Activated T-cell treated with anti-CD3 and anti-CD28 coated beads for 48 hours (primary cell): ENCODE measurements around the gene ACAD9.
A peak's percentile ranks its signal among the peaks of the same experiment; 100 is the strongest.
"Not testable (repeated sequence)": the region's sequence is repeated elsewhere in the genome, so short reads cannot be mapped to it uniquely, and the experiment has no call there.

ENCODE experiments used
- DNase-seq: peaks from one replicate; pipeline ENCODE4 v3.0.0-alpha.2; 2020; ENCODE audit warnings: low read depth

Gene ACAD9

DNA sequence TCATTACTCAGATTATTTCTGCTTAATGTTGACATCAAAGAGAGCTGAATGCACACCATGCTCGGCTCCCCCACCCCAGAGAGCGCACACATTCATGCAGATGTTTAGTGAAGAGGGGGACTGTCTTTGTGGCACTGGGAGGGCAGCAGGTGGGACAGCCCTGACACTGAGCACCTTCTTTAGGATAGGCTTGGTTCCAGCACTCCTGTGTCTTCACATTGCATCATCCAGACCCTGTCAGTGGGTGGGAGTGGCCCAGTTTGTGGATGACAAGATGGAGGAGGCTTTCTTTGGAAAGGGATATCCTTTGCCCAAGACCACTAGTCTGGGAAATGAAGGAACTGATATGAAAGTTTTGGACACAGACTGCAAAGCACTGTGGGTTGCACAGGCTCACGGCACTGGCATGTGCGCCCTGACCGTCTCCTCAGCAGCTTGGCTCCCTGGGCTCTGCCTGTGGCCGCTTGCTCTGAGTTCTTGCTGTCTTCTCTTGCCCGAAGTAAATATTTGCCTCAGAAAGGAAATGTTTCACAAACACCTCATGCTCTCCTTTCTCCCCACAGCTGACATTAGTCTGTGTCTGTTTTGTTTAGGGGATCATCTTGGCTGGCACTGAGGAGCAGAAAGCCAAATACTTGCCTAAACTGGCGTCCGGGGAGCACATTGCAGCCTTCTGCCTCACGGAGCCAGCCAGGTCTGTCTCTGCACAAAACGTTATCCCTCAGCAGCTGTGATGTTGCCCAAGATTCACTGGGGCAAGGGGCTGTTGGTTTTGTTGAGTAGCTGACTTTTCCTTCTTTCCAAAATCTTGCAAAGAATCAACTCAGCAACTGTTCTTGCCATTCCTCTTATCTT lies 16.6 kb downstream of the ACAD9 start:
- DNase-seq = no peak

DNA sequence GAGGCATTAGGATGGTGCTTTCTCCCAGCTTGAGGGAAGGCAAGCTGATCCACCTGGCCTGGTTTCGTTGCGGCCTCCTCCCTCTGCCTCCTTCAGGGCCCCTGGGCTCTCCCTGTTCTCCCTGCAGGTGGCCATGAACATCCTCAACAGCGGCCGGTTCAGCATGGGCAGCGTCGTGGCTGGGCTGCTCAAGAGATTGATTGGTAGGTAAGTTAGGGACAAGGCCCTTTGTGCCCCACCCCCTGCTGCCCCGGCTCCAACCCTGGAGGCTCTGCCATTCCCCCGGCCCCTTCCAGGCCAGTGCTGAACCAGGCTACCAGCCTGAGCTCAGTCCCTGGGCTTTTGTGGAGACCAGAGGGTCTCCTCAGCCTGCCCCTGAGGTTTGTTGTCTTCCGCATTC lies 23.0 kb downstream of the ACAD9 start:
- DNase-seq = no peak

GRCh38 chr3:128903501-128903900 lies 24.1 kb downstream of the ACAD9 start:
- no peak for DNase-seq

DNA sequence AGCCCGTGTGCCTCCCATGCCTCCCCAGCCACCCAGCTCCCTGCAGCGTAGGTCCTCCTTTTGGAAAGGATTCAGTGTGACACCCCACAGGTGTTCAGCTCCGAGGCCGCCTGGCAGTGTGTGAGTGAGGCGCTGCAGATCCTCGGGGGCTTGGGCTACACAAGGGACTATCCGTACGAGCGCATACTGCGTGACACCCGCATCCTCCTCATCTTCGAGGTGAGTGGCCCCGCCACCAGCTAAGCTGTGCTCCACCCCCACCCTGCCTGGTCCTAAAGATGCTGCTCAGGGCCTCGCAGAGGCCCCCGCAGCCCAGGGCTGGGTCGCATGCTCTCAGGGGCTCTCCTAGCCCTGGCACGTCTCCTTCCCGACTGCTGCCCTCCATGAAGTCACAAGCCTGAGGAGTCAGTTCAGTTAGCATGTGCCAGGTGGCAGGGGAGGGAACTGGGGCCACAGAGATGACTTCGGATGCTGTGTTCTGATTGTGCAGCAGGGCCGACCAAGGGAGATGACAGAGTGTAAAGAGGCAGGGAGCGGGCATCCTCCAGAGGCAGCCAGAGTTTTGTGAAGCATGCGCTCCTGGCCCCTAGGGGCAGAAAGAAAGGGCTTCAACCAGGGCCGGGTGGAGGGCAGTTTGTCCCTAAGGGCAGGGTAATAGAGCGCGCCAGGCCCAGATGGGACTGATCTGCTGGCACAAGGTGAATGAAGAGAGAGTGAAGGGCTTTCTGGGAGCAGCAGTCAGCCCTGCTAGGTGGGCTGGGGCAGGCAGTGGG lies 26.8 kb downstream of the ACAD9 start:
- DNase-seq = no peak

DNA sequence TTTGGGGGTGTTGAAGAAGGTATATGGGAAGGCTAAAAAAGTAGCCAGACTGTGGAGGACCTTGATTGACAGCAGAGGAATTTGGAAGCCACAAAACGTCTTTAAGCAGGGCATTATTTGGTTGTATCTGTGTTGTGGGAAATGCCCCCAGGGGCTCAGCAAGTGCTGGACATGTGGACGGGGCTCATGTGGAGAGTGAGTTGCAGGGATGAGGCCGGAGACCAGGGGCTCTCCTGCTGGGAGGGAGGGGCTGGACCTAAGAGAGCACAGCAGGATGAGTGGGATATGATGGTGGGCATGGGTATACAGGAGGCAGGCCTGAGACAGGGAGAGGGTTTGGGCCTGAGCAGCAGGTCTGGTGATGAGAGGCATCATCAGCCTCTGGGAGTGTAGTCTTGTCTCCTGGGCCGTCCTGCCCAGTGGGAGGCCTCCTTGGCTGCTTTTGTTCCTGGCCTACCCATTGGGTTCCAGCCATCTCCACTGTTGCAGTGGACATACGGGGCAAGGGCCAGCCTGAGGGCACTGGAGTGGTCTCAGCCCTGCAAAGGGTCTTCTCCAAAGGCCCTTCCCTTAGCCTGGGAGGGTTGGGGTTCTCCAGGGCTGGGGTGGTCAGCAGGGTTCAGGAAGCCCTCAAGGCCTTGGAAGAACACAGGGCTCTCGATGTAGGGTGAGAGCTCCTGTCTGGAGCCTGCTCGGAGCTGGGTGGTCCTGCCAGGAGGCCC lies 27.5 kb downstream of the ACAD9 start:
- DNase-seq = no peak

- no peak for DNase-seq
Measured at GRCh38 chr3:128907706-128908445, 28.5 kb downstream of the ACAD9 start.

- no peak for DNase-seq
Measured at GRCh38 chr3:128908951-128909350, 29.5 kb downstream of the ACAD9 start.

DNA sequence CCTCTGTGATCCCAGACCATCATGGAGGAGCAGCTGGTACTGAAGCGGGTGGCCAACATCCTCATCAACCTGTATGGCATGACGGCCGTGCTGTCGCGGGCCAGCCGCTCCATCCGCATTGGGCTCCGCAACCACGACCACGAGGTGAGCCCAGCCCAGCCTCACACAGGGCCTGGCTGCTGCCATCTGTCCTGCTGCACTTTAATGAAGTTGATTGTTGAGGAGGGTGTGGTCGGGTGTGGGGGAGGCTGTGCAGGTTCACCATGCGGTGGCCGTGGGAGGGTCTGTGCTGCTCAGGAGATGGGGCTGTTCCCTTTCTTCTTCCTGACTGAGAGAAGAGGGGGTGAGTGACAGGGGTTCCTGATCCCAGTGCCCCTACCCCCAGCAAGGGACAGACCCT lies 30.6 kb downstream of the ACAD9 start:
- no peak for DNase-seq

DNA sequence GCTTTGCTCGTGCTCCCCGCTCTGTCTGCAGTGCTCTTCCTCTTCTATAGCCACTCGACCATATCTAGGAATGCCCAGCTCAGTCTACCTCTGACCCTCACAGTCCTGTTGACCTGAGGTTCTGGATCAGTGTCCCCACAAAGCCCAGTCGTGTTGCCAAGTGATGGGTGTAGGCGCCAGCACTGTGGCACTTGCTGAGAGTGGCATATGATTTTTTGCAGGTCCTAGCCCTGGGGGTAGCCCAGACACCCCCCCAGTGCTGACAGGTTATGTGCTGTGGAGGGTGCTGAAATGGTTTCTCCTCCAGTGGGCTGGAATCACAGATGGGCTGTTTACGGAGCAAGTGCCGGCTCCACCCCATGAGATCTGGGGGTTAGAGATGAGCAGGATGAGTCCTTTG lies 32.5 kb downstream of the ACAD9 start:
- no peak for DNase-seq

DNA sequence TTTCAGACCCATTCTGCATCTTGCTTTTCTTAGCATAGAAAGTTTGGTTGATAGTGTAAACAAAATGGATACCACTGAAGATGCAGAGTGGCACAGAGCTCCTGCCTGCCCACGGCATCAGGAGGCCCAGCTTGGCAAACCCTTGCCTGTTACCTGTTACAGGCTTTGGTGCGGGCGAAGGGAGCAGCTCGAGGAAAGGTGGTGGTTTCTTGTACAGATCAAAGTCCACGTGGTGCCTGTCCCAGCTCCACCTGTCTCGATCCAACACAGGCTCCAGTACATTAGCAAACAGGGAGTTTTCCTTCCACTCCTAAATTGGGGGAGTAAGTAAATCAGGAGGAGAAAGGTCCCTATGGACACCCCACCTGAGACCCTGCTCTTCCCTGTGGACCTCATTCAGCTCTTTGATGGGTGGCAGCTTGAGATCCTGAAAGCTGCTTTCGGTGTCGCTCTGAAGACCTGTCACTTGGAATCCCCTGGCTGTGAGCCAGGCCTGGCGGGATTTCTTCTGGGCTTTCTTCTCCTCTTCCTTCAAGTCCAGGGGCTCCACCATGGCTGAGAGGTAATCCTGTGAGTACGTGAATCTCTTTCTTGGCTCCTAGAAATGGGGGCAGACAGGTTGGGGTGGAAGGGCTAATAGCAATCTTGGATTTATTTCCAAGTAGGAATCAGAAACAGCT lies 35.7 kb downstream of the ACAD9 start:
- DNase-seq = no peak

DNA sequence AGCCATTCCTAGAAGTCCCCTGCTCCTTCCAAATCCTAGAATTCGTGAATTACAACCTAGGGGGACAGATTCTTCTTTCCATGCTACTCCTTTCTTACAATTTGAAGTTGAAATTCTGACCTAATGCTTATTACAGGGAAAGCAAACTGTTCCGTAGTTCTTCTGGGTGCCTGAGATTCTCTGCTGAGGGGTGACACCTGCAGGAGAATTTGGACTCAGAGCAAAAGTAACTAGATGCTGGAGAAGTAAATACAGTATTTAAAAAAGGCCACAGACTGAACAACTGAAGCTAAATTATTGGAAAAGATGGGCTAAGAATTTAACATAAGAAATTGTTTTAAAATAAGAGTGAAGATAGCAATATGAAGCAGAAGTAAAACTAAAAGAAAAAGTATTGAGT lies 37.9 kb downstream of the ACAD9 start:
- no peak for DNase-seq

- no peak for DNase-seq
Measured at GRCh38 chr3:128919988-128920387, 40.6 kb downstream of the ACAD9 start.

- DNase-seq = peak; percentile 50
Measured at GRCh38 chr3:128922804-128923459, 43.5 kb downstream of the ACAD9 start.

DNA sequence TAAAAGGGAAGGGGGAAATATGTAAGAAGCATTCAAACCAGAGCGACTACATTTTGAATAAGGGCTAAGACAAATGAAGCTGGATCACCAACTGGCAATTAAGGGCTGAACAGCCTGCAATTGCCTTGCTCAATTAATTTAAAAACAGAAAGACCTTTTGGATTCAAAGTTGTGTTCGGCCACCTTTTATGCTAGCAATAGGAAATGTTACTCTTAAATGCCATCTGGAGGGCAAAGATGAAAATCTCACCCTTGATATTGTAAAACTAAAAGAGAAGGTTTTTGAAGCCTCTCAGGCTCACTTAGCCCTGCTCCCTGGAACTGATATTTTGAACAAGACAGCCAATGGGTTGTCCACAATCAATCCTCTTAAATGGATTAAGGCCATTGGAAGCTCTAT lies 44.2 kb downstream of the ACAD9 start:
- DNase-seq = no peak

GRCh38 chr3:128923986-128924385 lies 44.6 kb downstream of the ACAD9 start:
- not testable (repeated sequence) for DNase-seq

- DNase-seq = no peak
Measured at GRCh38 chr3:128929364-128929763, 49.9 kb downstream of the ACAD9 start.

DNA sequence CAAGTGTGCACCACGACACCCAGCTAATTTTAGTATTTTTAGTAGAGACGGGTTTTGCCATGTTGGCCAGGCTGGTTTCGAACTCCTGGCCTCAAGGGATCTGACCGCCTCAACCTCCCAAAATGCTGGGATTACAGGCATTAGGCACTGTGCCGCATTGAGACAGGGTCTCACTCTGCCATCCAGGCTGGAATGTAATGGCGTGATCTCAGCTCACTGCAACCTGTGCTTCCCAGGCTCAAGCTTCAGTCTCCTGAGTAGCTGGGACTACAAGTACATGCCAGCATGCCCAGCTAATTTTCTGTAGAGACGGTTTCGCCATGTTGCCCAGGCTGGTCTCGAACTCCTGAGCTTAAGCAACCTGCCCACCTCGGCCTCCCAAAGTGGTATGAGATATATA lies 51.6 kb downstream of the ACAD9 start:
- DNase-seq = no peak

DNA sequence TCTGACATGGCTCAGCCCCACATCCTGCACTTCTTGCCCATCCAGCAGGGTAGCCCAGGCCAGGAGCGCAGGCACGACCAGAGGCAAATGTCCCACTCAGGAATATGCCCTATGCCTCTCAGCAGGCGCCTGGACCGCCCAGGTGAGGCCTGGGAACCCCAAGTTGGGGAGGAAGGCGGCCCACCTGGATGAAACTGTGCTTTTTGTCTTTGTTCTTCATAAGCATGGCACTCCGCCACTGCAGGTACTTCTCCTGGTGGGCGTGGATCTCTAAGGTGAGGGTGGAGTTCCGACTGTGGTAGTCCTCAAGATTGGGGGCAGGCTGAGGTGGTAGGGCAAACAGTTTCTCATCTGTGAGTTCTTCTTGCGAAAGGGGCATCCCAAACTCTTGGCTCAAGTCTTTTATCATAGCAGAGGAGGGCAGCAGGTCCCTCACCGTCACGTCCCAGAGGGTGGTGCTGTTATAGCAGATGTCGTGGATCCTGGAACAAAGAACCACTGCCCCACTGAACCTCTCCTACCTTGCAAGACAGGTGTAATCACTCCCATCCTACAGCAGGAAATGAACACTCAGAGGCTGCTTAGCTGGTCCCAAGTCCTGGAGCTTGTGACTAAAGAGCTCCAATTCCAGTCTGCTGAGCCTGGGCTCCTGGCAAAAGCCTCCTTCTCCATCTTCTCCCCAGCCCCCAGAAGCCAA lies 53.2 kb downstream of the ACAD9 start:
- DNase-seq = no peak

- DNase-seq = no peak
Measured at GRCh38 chr3:128933213-128933921, 53.9 kb downstream of the ACAD9 start.

GRCh38 chr3:128933922-128934253 lies 54.5 kb downstream of the ACAD9 start:
- DNase-seq = no peak
